GM10266 (cell line): ENCODE data around the gene TINAGL1.
A peak's percentile ranks its signal among the peaks of the same experiment; 100 is the strongest.

Experiments
- DNase-seq: peaks from one replicate; pipeline ENCODE4 v3.0.0; 2012; ENCODE audit errors: extremely low spot score
- CTCF ChIP-seq: IDR thresholded peaks from 2 replicates; pipeline ENCODE4 v1.5.1; 2012; ENCODE audit warnings: mild to moderate bottlenecking, low read depth; ENCODE audit not compliant: control insufficient read depth, insufficient read depth; ENCODE audit errors: missing control alignments

The TINAGL1 gene

GRCh38 chr1:31592132-31592531, 15.8 kb downstream of the TINAGL1 start:
- no peak for DNase-seq
- TF ChIP-seq CTCF: no peak

GRCh38 chr1:31593136-31593665, 16.9 kb downstream of the TINAGL1 start:
- no peak for DNase-seq
- no peak for TF ChIP-seq CTCF

GRCh38 chr1:31593770-31594632, 17.7 kb downstream of the TINAGL1 start:
- peak; percentile 92 for TF ChIP-seq CTCF
- peak; percentile 82 for DNase-seq

GRCh38 chr1:31595836-31596736, 19.8 kb downstream of the TINAGL1 start:
- no peak for DNase-seq
- no peak for TF ChIP-seq CTCF

- DNase-seq: no peak
- no peak for TF ChIP-seq CTCF
Observed at GRCh38 chr1:31596737-31597097, 20.4 kb downstream of the TINAGL1 start.

- no peak for DNase-seq
- TF ChIP-seq CTCF: no peak
Observed at GRCh38 chr1:31598980-31599379, 22.7 kb downstream of the TINAGL1 start.
